HEK293T (cell line): ENCODE data around the gene SORBS1.
"Not testable (repeated sequence)": the region's sequence is repeated elsewhere in the genome, so short reads cannot be mapped to it uniquely, and the experiment has no call there.

Source experiments
- CTCF ChIA-PET: fragments of 350-600 bp; formaldehyde crosslinking; extraction: SDS; loops from one replicate; lab custom pipeline; 2021; ENCODE audit warnings: antibody characterized with exemption, inconsistent platforms; lab: Yijun Ruan, JAX
- POLR2A ChIA-PET: fragments of 350-600 bp; formaldehyde crosslinking; extraction: SDS; loops from one replicate; lab custom pipeline; 2020; ENCODE audit warnings: antibody characterized with exemption, inconsistent platforms; lab: Yijun Ruan, JAX
- DNase-seq: peaks from one replicate; pipeline ENCODE4 v3.0.0; 2012; ENCODE audit warnings: mixed read lengths; ENCODE audit errors: extremely low spot score
- ARNT ChIP-seq: fragments of 450-650 bp; IDR thresholded peaks from 2 replicates; pipeline ENCODE4 v1.6.1; 2017; ENCODE audit warnings: mild to moderate bottlenecking
- BHLHE40 ChIP-seq: fragments of 450-650 bp; IDR thresholded peaks from 2 replicates; pipeline ENCODE4 v1.6.1; 2016; ENCODE audit warnings: mild to moderate bottlenecking, moderate library complexity, borderline replicate concordance
- CTBP1 ChIP-seq: fragments of 450-650 bp; IDR thresholded peaks from 2 replicates; pipeline ENCODE4 v1.6.1; 2016; ENCODE audit warnings: borderline replicate concordance
- ELF4 ChIP-seq: fragments of 450-650 bp; IDR thresholded peaks from 2 replicates; pipeline ENCODE4 v1.6.1; 2017; ENCODE audit warnings: antibody characterized with exemption
- FOXA1 ChIP-seq: fragments of 450-650 bp; IDR thresholded peaks from 2 replicates; pipeline ENCODE4 v1.6.1; 2016; ENCODE audit warnings: mild to moderate bottlenecking
- FOXK2 ChIP-seq: fragments of 450-650 bp; IDR thresholded peaks from 2 replicates; pipeline ENCODE4 v1.6.1; 2016; ENCODE audit warnings: mild to moderate bottlenecking
- FOXM1 ChIP-seq: fragments of 450-650 bp; IDR thresholded peaks from 2 replicates; pipeline ENCODE4 v1.6.1; 2017; ENCODE audit warnings: mild to moderate bottlenecking, borderline replicate concordance
- HDGF ChIP-seq: fragments of 450-650 bp; IDR thresholded peaks from 2 replicates; pipeline ENCODE4 v1.6.1; 2017; ENCODE audit warnings: antibody characterized with exemption, borderline replicate concordance
- L3MBTL2 ChIP-seq: fragments of 450-650 bp; conservative IDR thresholded peaks from 2 replicates; pipeline ENCODE4 v1.6.1; 2016; ENCODE audit warnings: mild to moderate bottlenecking
- LEF1 ChIP-seq: fragments of 450-650 bp; IDR thresholded peaks from 2 replicates; pipeline ENCODE4 v1.6.1; 2017; ENCODE audit warnings: mild to moderate bottlenecking, borderline replicate concordance
- NFRKB ChIP-seq: fragments of 450-650 bp; IDR thresholded peaks from 2 replicates; pipeline ENCODE4 v1.6.1; 2016; ENCODE audit warnings: mild to moderate bottlenecking, moderate library complexity
- PKNOX1 ChIP-seq: fragments of 450-650 bp; IDR thresholded peaks from 2 replicates; pipeline ENCODE4 v1.6.1; 2016
- SP1 ChIP-seq: fragments of 450-650 bp; IDR thresholded peaks from 2 replicates; pipeline ENCODE4 v1.6.1; 2017
- SUZ12 ChIP-seq: fragments of 450-650 bp; IDR thresholded peaks from 2 replicates; pipeline ENCODE4 v1.6.1; 2016; ENCODE audit warnings: mild to moderate bottlenecking
- TARDBP ChIP-seq: fragments of 450-650 bp; IDR thresholded peaks from 2 replicates; pipeline ENCODE4 v1.6.1; 2016
- ZNF384 ChIP-seq: fragments of 450-650 bp; IDR thresholded peaks from 2 replicates; pipeline ENCODE4 v1.6.1; 2016

Gene SORBS1

GRCh38 chr10:95474228-95475002 lies 86.8 kb downstream of the SORBS1 start:
- no peak for DNase-seq
- POLR2A ChIA-PET = no interaction called here
- CTCF ChIA-PET = no interaction called here
- TF ChIP-seq PKNOX1 = peak; percentile 76
- TF ChIP-seq TARDBP = no peak
- no peak for TF ChIP-seq FOXA1

- ChIA-PET POLR2A (no interaction called here), CTCF (no interaction called here)
- TF ChIP-seq PKNOX1 = no peak
- TF ChIP-seq HDGF = no peak
- TF ChIP-seq SP1 = no peak
- TF ChIP-seq NFRKB = no peak
- no peak for TF ChIP-seq ELF4
- no peak for TF ChIP-seq SUZ12
- TF ChIP-seq FOXK2 = no peak
- no peak for TF ChIP-seq LEF1
- no peak for TF ChIP-seq FOXM1
- DNase-seq = no peak
Measured at GRCh38 chr10:95472304-95473088, 88.7 kb downstream of the SORBS1 start.

GRCh38 chr10:95469676-95470075 lies 91.5 kb downstream of the SORBS1 start:
- CTCF ChIA-PET = no interaction called here
- DNase-seq = no peak
- POLR2A ChIA-PET = no interaction called here
- TF ChIP-seq BHLHE40 (no peak), FOXA1 (no peak), SP1 (no peak), FOXM1 (no peak), ARNT (no peak), L3MBTL2 (no peak), HDGF (no peak), ZNF384 (no peak), CTBP1 (no peak)

GRCh38 chr10:95469251-95469650 lies 91.9 kb downstream of the SORBS1 start:
- TF ChIP-seq SP1 (no peak), ELF4 (no peak), PKNOX1 (no peak), L3MBTL2 (no peak), HDGF (no peak), BHLHE40 (no peak), FOXA1 (no peak), FOXM1 (no peak), CTBP1 (no peak), ZNF384 (no peak), NFRKB (no peak), SUZ12 (no peak), ARNT (no peak), LEF1 (no peak), TARDBP (no peak), FOXK2 (no peak)
- CTCF ChIA-PET = interaction anchor here (1.1 kb wide), 1 partner anchor 132 kb away, joined by 4 read pairs; no protein-coding TSS in a partner anchor
- no peak for DNase-seq
- POLR2A ChIA-PET = no interaction called here

- POLR2A ChIA-PET = not testable (repeated sequence)
- CTCF ChIA-PET = interaction anchor here (1.3 kb wide), 1 partner anchor 21 kb away, joined by 5 read pairs; no protein-coding TSS in a partner anchor
- TF ChIP-seq ZNF384 = peak; percentile 60; the same call in 1 of the 2 replicates
Measured at GRCh38 chr10:95467642-95468041, 93.5 kb downstream of the SORBS1 start.

GRCh38 chr10:95467162-95467599 lies 94.0 kb downstream of the SORBS1 start:
- ChIA-PET POLR2A (no interaction called here), CTCF (interaction anchor here (1.3 kb wide), 1 partner anchor 21 kb away, joined by 5 read pairs; no protein-coding TSS in a partner anchor)
- TF ChIP-seq FOXM1 (no peak), ARNT (no peak), LEF1 (0 out of 2 replicates have a peak, but pooled peaks have one; percentile 45), ELF4 (no peak), FOXA1 (no peak), TARDBP (no peak), PKNOX1 (peak; percentile 65), SUZ12 (no peak)
- DNase-seq = peak; percentile 73

More at GRCh38 chr10:95467642-95468041, 93.5 kb downstream of the SORBS1 start:
- DNase-seq = not testable (repeated sequence)
